Ishikawa (cell line): ENCODE data around the gene CSHL1.

Source experiments
- CEBPB ChIP-seq: IDR thresholded peaks from 2 replicates; pipeline ENCODE4 v1.6.1; 2012
- CREB1 ChIP-seq: IDR thresholded peaks from 2 replicates; pipeline ENCODE4 v1.6.1; 2012; ENCODE audit warnings: low read depth
- EGR1 ChIP-seq: IDR thresholded peaks from 2 replicates; pipeline ENCODE4 v1.6.1; 2012
- EP300 ChIP-seq: IDR thresholded peaks from 2 replicates; pipeline ENCODE4 v1.6.1; 2012; ENCODE audit warnings: borderline replicate concordance
- FOXM1 ChIP-seq: IDR thresholded peaks from 2 replicates; pipeline ENCODE4 v1.6.1; 2012; ENCODE audit warnings: low read depth, borderline replicate concordance
- NFIC ChIP-seq: IDR thresholded peaks from 2 replicates; pipeline ENCODE4 v1.6.1; 2012
- RAD21 ChIP-seq: IDR thresholded peaks from 2 replicates; pipeline ENCODE4 v1.6.1; 2012; ENCODE audit warnings: low read depth
- TAF1 ChIP-seq: IDR thresholded peaks from 2 replicates; pipeline ENCODE4 v1.6.1; 2012; ENCODE audit warnings: low read depth, mild to moderate bottlenecking
- TCF12 ChIP-seq: IDR thresholded peaks from 2 replicates; pipeline ENCODE4 v1.6.1; 2012; ENCODE audit warnings: low read depth
- TEAD4 ChIP-seq: IDR thresholded peaks from 2 replicates; pipeline ENCODE4 v1.6.1; 2012
- YY1 ChIP-seq: IDR thresholded peaks from 2 replicates; pipeline ENCODE4 v1.6.1; 2012; ENCODE audit warnings: low read depth
- ZBTB7A ChIP-seq: IDR thresholded peaks from 2 replicates; pipeline ENCODE4 v1.6.1; 2012; ENCODE audit warnings: low read depth
- TF ChIP-seq, protein P1 (sequence below): IDR thresholded peaks from 2 replicates; pipeline ENCODE4 v1.6.1; 2012; ENCODE audit warnings: low read depth, mild to moderate bottlenecking
- TF ChIP-seq, protein P2 (sequence below): IDR thresholded peaks from 2 replicates; pipeline ENCODE4 v1.6.1; 2012
- TF ChIP-seq, protein P3 (sequence below): IDR thresholded peaks from 2 replicates; pipeline ENCODE4 v1.6.1; 2012

CSHL1 gene

DNA sequence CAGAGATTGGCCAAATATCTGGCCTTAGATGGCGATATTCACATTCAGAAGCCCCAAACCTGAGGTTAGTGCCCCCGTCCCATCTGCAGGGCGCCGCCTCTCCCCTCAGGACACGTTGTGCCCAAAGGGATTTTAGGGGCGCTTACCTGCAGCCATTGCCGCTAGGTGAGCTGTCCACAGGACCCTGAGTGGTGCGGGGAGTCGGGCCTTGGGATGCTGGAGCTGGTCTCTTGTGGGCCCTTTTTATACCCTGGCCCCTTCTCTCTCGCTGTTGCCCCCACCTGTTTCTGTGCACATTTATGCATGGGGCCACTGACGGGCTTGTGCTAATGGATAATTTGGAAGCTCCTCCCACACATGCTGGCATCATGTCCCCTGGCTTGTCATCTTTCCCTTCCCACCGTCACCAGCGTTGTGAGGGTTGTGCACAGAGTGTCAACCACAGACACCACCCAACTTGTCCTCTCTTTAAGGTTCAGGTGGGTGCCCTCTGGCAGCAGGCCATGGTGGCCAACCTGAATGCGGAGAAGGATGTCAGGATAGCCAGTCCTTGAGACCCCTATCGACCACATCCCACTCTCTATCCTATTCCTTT, at the start of gene CSHL1:
Gene CSHL1, minus strand, starts transcription at position 218 of the 595 bp plus-strand sequence. Its CDS starts 62 bp downstream, at position 156.
- TF ChIP-seq RAD21 (no peak), NFIC (no peak), YY1 (no peak), CREB1 (no peak), ZBTB7A (no peak), EGR1 (no peak), FOXM1 (no peak), CEBPB (no peak), TAF1 (no peak), TEAD4 (no peak)
- TF ChIP-seq, protein P1, sequence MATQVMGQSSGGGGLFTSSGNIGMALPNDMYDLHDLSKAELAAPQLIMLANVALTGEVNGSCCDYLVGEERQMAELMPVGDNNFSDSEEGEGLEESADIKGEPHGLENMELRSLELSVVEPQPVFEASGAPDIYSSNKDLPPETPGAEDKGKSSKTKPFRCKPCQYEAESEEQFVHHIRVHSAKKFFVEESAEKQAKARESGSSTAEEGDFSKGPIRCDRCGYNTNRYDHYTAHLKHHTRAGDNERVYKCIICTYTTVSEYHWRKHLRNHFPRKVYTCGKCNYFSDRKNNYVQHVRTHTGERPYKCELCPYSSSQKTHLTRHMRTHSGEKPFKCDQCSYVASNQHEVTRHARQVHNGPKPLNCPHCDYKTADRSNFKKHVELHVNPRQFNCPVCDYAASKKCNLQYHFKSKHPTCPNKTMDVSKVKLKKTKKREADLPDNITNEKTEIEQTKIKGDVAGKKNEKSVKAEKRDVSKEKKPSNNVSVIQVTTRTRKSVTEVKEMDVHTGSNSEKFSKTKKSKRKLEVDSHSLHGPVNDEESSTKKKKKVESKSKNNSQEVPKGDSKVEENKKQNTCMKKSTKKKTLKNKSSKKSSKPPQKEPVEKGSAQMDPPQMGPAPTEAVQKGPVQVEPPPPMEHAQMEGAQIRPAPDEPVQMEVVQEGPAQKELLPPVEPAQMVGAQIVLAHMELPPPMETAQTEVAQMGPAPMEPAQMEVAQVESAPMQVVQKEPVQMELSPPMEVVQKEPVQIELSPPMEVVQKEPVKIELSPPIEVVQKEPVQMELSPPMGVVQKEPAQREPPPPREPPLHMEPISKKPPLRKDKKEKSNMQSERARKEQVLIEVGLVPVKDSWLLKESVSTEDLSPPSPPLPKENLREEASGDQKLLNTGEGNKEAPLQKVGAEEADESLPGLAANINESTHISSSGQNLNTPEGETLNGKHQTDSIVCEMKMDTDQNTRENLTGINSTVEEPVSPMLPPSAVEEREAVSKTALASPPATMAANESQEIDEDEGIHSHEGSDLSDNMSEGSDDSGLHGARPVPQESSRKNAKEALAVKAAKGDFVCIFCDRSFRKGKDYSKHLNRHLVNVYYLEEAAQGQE, result no peak
- TF ChIP-seq, protein P2, sequence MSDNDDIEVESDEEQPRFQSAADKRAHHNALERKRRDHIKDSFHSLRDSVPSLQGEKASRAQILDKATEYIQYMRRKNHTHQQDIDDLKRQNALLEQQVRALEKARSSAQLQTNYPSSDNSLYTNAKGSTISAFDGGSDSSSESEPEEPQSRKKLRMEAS, result no peak
- TF ChIP-seq, protein P3, sequence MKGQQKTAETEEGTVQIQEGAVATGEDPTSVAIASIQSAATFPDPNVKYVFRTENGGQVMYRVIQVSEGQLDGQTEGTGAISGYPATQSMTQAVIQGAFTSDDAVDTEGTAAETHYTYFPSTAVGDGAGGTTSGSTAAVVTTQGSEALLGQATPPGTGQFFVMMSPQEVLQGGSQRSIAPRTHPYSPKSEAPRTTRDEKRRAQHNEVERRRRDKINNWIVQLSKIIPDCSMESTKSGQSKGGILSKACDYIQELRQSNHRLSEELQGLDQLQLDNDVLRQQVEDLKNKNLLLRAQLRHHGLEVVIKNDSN, result no peak

DNA sequence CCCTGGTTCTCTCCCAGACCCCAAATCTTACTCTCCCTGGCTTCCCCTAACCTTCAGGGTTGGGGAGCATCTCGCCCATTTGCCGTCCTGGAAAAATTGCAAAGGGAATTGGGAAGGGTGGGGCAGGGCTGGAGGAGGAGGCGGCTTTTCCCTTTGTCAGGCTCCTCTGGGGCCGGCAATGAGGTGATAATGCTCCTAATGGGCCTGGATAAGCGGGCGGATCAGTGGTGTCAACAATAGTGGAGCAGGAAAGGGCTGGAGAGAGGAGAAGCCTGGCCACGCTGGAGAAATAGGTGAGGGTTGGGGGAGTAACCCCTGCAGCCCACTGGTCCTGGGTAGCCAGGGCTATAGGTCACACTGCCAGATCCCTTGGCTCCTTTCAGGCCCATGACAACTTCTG, 49.4 kb upstream of the CSHL1 start:
- TF ChIP-seq TAF1 (no peak), EP300 (no peak), EGR1 (no peak), CEBPB (no peak)

DNA sequence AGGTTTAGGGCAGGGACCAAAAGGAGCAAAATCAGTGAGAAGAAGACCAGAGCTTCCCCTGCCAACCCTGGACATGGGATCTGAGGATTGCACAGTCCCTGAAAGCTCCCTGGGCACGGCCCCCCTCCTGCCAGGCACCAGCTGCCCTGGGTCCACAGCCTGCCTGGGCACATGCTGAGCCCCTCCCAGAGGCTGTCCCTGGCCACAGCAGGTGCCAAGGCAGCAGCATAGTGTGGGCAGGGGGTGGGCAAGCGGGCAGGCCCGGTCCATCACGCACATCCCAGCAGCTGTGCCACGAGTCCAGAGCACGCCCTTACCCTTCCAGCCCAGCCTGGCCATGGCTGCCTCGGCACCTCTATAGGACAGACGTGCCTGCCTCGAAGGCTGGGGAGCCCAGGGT, 48.9 kb upstream of the CSHL1 start:
- TF ChIP-seq RAD21 (no peak), EP300 (no peak), NFIC (no peak), FOXM1 (no peak)

DNA sequence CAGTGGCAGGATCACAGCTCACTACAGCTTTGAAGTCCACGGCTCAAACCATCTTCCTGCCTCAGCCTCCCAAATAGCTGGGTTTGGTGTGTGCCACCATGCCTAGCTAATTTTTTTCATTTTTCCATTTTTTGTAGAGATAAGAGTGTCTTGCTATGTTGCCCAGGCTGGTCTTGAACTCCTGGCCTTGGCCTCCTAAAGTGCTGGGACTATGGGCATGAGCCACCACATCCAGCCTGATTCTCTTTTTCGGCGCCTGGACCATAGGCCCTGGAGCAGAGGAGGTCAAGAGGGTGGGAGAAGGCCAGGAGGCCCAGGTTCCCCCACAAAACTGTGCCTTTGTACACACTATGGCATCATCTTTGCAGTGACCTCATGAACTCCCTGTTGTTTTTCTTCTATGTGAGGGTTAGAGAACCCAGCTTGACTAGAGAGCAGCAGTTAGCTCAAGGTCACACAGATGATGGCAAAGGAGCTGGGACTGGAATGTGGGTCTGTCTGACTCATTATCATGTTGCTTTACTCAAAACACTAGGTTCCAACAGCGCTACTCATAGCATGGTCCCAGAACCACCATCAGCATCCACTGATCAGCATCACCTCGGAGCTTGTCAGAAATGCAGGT, 45.4 kb upstream of the CSHL1 start:
- TF ChIP-seq ZBTB7A (no peak), EP300 (no peak), EGR1 (no peak), CEBPB (no peak), CREB1 (no peak), TEAD4 (no peak), FOXM1 (no peak), RAD21 (no peak), TCF12 (no peak), TAF1 (no peak), YY1 (no peak), NFIC (no peak)
- TF ChIP-seq, protein P2, result no peak
- TF ChIP-seq, protein P3, result no peak
- TF ChIP-seq, protein P1, result no peak

DNA sequence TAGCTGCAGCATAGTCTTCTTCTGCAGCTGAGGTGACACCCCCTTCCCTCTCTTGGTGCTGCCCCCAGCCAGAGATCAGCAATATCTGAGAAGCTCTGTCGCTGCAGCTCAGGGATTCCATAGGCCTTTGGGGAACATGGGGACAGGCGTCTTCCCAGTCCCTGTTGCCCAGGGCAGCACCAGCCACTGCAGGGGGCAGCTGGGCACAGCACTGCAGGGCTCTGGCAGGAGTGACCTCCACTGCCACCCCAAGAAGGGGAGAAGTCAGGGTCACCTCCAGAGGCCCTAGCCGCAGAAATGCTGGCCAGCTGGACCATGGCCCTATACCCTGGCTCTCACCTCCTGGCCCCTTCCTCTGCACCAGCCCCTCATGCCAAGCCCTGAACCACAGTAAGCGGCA, 44.7 kb upstream of the CSHL1 start:
- TF ChIP-seq, protein P3, result no peak
- no peak for TF ChIP-seq TAF1
- no peak for TF ChIP-seq ZBTB7A
- TF ChIP-seq TEAD4, result no peak
- no peak for TF ChIP-seq RAD21
- TF ChIP-seq, protein P2, result no peak
- TF ChIP-seq FOXM1, result no peak
- TF ChIP-seq TCF12, result no peak
- TF ChIP-seq YY1, result no peak
- no peak for TF ChIP-seq EP300
- TF ChIP-seq CREB1, result no peak
- TF ChIP-seq, protein P1, result no peak
- TF ChIP-seq CEBPB, result no peak
- no peak for TF ChIP-seq EGR1
- no peak for TF ChIP-seq NFIC
